ENCODE data around the gene KLHL26.

DNA sequence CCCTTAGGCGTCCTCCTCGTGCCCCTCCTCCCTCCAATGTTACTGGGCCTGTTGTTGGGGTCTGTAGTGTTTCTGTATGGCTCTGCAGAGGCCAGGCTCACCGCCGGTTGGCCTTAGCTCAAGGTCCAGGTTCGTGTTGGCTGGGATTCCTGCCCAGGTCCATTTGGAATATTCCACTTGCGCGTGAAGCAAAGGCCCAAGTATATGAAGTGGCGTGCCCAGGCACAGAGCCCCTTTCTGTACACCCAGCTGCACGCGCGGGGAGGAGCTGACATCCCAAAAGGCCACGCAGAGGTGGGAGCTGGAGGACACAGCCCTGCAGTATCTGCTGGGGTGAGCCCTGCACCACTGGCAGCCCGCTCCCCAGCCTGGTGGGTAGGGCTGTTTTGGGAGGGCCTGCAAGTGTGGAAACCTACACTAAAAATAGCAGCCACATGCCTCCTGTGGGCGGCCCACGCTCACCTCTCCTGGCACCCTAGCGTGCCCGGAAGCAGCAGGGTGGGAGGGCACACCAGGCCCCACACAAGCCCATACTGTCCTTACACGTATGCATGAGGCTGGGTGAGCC lies 76.8 kb downstream of the KLHL26 start:
- no peak for TF ChIP-seq ZNF830 (tag by site-specific recombination; IDR thresholded peaks at IDR 0.05; ENCODE audit: low read depth)
- no peak for TF ChIP-seq ZNF521 (tag by site-specific recombination; IDR thresholded peaks at IDR 0.05)
- TF ChIP-seq ZNF677 (tag by site-specific recombination; IDR thresholded peaks at IDR 0.05) = no peak
- no peak for TF ChIP-seq ZFP41 (tag by site-specific recombination; IDR thresholded peaks at IDR 0.05; ENCODE audit: borderline replicate concordance)
- TF ChIP-seq, protein P1, sequence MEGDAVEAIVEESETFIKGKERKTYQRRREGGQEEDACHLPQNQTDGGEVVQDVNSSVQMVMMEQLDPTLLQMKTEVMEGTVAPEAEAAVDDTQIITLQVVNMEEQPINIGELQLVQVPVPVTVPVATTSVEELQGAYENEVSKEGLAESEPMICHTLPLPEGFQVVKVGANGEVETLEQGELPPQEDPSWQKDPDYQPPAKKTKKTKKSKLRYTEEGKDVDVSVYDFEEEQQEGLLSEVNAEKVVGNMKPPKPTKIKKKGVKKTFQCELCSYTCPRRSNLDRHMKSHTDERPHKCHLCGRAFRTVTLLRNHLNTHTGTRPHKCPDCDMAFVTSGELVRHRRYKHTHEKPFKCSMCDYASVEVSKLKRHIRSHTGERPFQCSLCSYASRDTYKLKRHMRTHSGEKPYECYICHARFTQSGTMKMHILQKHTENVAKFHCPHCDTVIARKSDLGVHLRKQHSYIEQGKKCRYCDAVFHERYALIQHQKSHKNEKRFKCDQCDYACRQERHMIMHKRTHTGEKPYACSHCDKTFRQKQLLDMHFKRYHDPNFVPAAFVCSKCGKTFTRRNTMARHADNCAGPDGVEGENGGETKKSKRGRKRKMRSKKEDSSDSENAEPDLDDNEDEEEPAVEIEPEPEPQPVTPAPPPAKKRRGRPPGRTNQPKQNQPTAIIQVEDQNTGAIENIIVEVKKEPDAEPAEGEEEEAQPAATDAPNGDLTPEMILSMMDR (tag by site-specific recombination; IDR thresholded peaks at IDR 0.05) = no peak
- TF ChIP-seq, protein P2, sequence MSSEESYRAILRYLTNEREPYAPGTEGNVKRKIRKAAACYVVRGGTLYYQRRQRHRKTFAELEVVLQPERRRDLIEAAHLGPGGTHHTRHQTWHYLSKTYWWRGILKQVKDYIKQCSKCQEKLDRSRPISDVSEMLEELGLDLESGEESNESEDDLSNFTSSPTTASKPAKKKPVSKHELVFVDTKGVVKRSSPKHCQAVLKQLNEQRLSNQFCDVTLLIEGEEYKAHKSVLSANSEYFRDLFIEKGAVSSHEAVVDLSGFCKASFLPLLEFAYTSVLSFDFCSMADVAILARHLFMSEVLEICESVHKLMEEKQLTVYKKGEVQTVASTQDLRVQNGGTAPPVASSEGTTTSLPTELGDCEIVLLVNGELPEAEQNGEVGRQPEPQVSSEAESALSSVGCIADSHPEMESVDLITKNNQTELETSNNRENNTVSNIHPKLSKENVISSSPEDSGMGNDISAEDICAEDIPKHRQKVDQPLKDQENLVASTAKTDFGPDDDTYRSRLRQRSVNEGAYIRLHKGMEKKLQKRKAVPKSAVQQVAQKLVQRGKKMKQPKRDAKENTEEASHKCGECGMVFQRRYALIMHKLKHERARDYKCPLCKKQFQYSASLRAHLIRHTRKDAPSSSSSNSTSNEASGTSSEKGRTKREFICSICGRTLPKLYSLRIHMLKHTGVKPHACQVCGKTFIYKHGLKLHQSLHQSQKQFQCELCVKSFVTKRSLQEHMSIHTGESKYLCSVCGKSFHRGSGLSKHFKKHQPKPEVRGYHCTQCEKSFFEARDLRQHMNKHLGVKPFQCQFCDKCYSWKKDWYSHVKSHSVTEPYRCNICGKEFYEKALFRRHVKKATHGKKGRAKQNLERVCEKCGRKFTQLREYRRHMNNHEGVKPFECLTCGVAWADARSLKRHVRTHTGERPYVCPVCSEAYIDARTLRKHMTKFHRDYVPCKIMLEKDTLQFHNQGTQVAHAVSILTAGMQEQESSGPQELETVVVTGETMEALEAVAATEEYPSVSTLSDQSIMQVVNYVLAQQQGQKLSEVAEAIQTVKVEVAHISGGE (tag by site-specific recombination; conservative IDR thresholded peaks at IDR 0.05; ENCODE audit: low read depth) = no peak
- no peak for TF ChIP-seq OSR2 (tag by site-specific recombination; IDR thresholded peaks at IDR 0.05)
- TF ChIP-seq, protein P3, sequence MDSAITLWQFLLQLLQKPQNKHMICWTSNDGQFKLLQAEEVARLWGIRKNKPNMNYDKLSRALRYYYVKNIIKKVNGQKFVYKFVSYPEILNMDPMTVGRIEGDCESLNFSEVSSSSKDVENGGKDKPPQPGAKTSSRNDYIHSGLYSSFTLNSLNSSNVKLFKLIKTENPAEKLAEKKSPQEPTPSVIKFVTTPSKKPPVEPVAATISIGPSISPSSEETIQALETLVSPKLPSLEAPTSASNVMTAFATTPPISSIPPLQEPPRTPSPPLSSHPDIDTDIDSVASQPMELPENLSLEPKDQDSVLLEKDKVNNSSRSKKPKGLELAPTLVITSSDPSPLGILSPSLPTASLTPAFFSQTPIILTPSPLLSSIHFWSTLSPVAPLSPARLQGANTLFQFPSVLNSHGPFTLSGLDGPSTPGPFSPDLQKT (IDR thresholded peaks at IDR 0.05; ENCODE audit: borderline replicate concordance, low read depth, low read length) = no peak
- TF ChIP-seq KLF16 (tag by site-specific recombination; IDR thresholded peaks at IDR 0.05) = no peak
- TF ChIP-seq, protein P4, sequence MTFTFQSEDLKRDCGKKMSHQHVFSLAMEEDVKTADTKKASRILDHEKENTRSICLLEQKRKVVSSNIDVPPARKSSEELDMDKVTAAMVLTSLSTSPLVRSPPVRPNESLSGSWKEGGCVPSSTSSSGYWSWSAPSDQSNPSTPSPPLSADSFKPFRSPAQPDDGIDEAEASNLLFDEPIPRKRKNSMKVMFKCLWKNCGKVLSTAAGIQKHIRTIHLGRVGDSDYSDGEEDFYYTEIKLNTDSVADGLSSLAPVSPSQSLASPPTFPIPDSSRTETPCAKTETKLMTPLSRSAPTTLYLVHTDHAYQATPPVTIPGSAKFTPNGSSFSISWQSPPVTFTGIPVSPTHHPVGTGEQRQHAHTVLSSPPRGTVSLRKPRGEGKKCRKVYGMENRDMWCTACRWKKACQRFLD (tag by site-specific recombination; IDR thresholded peaks at IDR 0.05) = no peak
- no peak for TF ChIP-seq HOXA7 (CRISPR knock-in tag; IDR thresholded peaks at IDR 0.05; ENCODE audit: borderline replicate concordance)

Measured in HEK293 (cell line).